ENCODE results near the gene MAP3K4.

DNA sequence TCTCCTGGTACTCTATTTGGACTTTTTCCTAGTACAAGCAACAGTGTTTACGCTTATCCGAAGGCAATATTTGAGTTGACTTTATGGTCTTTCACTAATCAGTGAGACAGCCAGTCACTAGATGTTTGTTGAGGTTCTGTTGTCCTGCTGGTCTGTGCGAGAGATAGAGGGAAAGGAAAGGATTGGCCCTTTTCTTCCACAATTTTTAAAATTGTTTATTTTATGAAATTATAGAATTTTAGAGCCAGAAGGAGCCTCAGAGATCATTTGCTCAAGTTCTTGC is 44.4 kb downstream of the MAP3K4 start:
- TF ChIP-seq, protein P1, sequence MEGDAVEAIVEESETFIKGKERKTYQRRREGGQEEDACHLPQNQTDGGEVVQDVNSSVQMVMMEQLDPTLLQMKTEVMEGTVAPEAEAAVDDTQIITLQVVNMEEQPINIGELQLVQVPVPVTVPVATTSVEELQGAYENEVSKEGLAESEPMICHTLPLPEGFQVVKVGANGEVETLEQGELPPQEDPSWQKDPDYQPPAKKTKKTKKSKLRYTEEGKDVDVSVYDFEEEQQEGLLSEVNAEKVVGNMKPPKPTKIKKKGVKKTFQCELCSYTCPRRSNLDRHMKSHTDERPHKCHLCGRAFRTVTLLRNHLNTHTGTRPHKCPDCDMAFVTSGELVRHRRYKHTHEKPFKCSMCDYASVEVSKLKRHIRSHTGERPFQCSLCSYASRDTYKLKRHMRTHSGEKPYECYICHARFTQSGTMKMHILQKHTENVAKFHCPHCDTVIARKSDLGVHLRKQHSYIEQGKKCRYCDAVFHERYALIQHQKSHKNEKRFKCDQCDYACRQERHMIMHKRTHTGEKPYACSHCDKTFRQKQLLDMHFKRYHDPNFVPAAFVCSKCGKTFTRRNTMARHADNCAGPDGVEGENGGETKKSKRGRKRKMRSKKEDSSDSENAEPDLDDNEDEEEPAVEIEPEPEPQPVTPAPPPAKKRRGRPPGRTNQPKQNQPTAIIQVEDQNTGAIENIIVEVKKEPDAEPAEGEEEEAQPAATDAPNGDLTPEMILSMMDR (IDR thresholded peaks at IDR 0.05): no peak
- no peak for TF ChIP-seq POLR2A (IDR thresholded peaks at IDR 0.05)
